HL-60 (cell line): ENCODE measurements around the gene KCTD5.
"Not testable (repeated sequence)": the region's sequence is repeated elsewhere in the genome, so short reads cannot be mapped to it uniquely, and the experiment has no call there.

Experiments
- DNase-seq, 2 experiments: peaks; one replicate each; pipeline ENCODE4 v3.0.0-alpha.2; 2010 to 2020; ENCODE audit warnings: low read depth in 1 of 2, low spot score in 1 of 2
- H3K27ac ChIP-seq: fragments of 250-450 bp; sonication (Bioruptor Pico); replicated peaks from 2 replicates; pipeline ENCODE4 v1.5.1; 2020; ENCODE audit warnings: mild to moderate bottlenecking, moderate library complexity
- H3K27me3 ChIP-seq: fragments of 250-450 bp; sonication (Bioruptor Pico); 2 replicates; pipeline ENCODE4 v1.5.1; 2021; ENCODE audit warnings: mild to moderate bottlenecking, moderate library complexity; ENCODE audit not compliant: insufficient read depth, poor library complexity, severe bottlenecking
- H3K4me3 ChIP-seq: replicated peaks from 2 replicates; pipeline ENCODE4 v1.5.1; 2011; ENCODE audit warnings: mild to moderate bottlenecking, control low read depth, low read length; ENCODE audit not compliant: insufficient read depth
- GABPA ChIP-seq: IDR thresholded peaks from 2 replicates; pipeline ENCODE4 v1.6.1; 2012; ENCODE audit warnings: low read depth
- POLR2AphosphoS5 ChIP-seq: IDR thresholded peaks from 2 replicates; pipeline ENCODE4 v1.6.1; 2012; ENCODE audit warnings: low read depth
- REST ChIP-seq: IDR thresholded peaks from 2 replicates; pipeline ENCODE4 v1.6.1; 2012; ENCODE audit warnings: low read depth; ENCODE audit not compliant: insufficient replicate concordance
- SPI1 ChIP-seq: IDR thresholded peaks from 2 replicates; pipeline ENCODE4 v1.6.1; 2012; ENCODE audit warnings: low read depth, mild to moderate bottlenecking, borderline replicate concordance
- TF ChIP-seq, protein P1 (sequence below): IDR thresholded peaks from one replicate; pipeline ENCODE4 v1.5.1; 2011; ENCODE audit warnings: low read length, control low read depth, inconsistent platforms; ENCODE audit not compliant: insufficient read depth

KCTD5 gene

DNA sequence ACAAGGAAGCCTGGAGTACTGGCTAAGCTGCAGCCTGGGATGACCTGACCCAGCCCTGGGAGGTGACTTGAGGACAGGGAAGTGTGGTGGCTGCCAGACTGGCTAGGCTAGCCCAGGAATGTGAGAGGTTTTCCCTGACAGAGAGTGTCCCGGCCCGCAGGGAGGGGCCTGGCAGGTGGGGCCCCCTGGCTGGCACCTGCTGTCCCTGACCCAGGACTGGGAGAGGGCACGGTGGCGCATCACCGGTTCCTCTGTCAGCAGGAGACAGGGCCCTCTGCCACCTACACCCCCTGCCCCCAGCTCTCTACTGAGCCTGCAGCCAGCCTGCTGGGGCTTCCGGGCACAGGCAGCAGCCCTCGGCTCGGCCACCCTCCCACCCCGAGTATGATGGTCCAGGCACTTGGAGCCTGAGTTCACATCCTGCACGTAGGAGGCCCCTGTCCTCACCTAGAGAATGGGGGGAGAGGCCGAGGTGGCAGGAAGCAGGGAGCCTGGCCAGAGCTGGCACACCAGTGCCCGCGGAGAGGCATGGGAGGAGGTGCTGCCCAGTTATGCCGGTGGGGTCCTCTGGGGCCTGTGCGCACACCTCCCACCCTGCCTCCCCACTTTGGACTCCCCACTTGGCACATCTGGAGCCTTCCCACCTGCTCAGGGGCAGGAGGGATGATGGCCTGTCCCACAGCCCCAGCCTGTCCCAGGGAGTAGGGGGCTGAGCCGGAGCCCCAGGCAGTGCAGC lies 37.2 kb downstream of the KCTD5 start:
- no peak for DNase-seq
- Histone ChIP-seq H3K27me3 (no peaks in the 10 kb centered on the region), H3K4me3 (no peak overlapping the region), H3K27ac (no peak overlapping the region)
- TF ChIP-seq, protein P1, sequence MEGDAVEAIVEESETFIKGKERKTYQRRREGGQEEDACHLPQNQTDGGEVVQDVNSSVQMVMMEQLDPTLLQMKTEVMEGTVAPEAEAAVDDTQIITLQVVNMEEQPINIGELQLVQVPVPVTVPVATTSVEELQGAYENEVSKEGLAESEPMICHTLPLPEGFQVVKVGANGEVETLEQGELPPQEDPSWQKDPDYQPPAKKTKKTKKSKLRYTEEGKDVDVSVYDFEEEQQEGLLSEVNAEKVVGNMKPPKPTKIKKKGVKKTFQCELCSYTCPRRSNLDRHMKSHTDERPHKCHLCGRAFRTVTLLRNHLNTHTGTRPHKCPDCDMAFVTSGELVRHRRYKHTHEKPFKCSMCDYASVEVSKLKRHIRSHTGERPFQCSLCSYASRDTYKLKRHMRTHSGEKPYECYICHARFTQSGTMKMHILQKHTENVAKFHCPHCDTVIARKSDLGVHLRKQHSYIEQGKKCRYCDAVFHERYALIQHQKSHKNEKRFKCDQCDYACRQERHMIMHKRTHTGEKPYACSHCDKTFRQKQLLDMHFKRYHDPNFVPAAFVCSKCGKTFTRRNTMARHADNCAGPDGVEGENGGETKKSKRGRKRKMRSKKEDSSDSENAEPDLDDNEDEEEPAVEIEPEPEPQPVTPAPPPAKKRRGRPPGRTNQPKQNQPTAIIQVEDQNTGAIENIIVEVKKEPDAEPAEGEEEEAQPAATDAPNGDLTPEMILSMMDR = no peak
- TF ChIP-seq SPI1 (no peak), REST (no peak), POLR2AphosphoS5 (no peak), GABPA (no peak)

- no peak for DNase-seq
- H3K4me3 ChIP-seq = peak within 1 kb of the TSS; percentile 70
- no peaks in the 10 kb centered on the region for H3K27me3 ChIP-seq
- H3K27ac ChIP-seq = peak within 1 kb of the TSS; percentile 72
- TF ChIP-seq SPI1 = no peak
- TF ChIP-seq REST = no peak
- TF ChIP-seq POLR2AphosphoS5 = no peak
- TF ChIP-seq, protein P1 = no peak
- TF ChIP-seq GABPA = no peak
These were observed 37.7 kb downstream of the KCTD5 start, which contains the start of gene PRSS27 for GRCh38 chr16:2720064-2720457. Gene PRSS27, minus strand, starts transcription at chr16:2720224. Its CDS starts 64 bp downstream, at chr16:2720160.

- peak overlapping the region; percentile 72 for H3K27ac ChIP-seq
- no peaks in the 10 kb centered on the region for H3K27me3 ChIP-seq
- DNase-seq = peak; percentile 78 to 85
- TF ChIP-seq SPI1 (0 out of 2 replicates have a peak, but pooled peaks have one; percentile 30), GABPA (peak; percentile 96), REST (peak; percentile 27), POLR2AphosphoS5 (peak; percentile 41; the same call in 1 of the 2 replicates)
- TF ChIP-seq, protein P1 = peak; percentile 23
- H3K4me3 ChIP-seq = peak overlapping the region; percentile 70
These were observed 38.7 kb downstream of the KCTD5 start for GRCh38 chr16:2720719-2721633.

DNA sequence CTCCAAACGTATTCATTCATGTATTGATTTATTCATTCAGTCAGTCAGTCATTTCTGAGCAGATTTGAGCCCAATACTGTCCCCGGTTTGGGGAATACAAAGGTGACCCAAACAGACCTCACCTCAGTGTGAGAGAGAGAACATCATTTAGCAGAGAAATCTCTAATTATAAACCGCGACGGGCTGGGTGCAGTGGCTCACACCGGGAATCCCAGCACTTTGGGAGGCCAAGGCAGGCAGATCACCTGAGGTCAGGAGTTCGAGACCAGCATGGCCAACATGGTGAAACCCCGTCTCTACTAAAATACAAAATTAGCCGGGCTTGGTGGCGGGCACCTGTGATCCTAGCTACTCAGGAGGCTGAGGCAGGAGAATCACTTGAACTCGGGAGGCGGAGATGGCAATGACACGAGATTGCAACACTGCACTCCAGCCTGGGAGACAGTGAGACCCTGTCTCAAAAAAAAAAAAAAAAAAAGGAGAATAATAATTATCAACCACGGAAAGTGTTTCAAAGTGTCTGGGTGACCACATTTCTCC lies 39.4 kb downstream of the KCTD5 start:
- H3K27me3 ChIP-seq, DNase-seq: not testable (repeated sequence)
- Histone ChIP-seq H3K27ac (peak overlapping the region; percentile 27; the same call in 1 of the 2 replicates), H3K4me3 (peak overlapping the region; percentile 70)
